Stomach (tissue), 4 donors: ENCODE results near the gene SFXN5.

ENCODE experiments used
- EP300 ChIP-seq: sonication (generic); formaldehyde crosslinking; IDR thresholded peaks from one replicate; pipeline ENCODE4 v1.6.1; 2017; ENCODE audit warnings: antibody characterized with exemption
- POLR2A ChIP-seq, 4 donors: fragments of 450-650 bp; IDR thresholded peaks; one replicate each; pipeline ENCODE4 v1.6.1; 2016; ENCODE audit warnings: antibody characterized with exemption in 4 of 4, control low read depth in 2 of 4, mild to moderate bottlenecking in 1 of 4, moderate library complexity in 1 of 4

DNA sequence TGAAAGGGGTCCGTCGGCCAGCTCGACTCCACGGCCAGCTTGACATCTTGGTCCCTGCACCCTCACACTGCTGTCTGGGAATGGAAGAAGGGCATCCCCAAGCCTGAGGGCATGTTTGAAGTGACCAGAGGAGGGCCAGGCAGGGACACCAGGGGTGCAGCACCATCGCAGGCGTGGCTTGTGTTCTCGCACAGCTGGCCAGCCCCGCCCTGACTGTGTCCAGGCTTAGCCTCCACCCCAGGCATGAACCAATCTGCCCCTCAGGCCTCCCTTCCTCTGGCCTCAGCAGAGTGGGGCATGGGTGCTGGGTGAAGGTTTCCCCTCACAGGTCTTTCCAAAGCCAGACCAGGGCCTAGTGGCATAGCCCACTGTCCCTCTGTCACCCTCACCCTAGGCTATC, 129.2 kb downstream of the SFXN5 start:
- TF ChIP-seq EP300: no peak
- no peak for TF ChIP-seq POLR2A (IDR thresholded peaks at IDR 0.05)
